NT2/D1 (cell line): ENCODE results near the gene CHCHD6.

ENCODE experiments used
- SUZ12 ChIP-seq: IDR thresholded peaks from 2 replicates; pipeline ENCODE4 v1.6.1; 2011; ENCODE audit not compliant: insufficient read length, insufficient read depth; ENCODE audit errors: extremely low read depth
- ZNF274 ChIP-seq: IDR thresholded peaks from 2 replicates; pipeline ENCODE4 v1.6.1; 2011; ENCODE audit warnings: mild to moderate bottlenecking, low read depth, low read length

- no peak for TF ChIP-seq SUZ12
- no peak for TF ChIP-seq ZNF274
These were observed 199.5 kb downstream of the CHCHD6 start for GRCh38 chr3:126903521-126903920.
